PC-9 (cell line): ENCODE data around the gene CPLX4. TPM values are rescaled to one million over a fixed set of nuclear protein-coding genes. Genes with fewer than 3 reads are reported as not detected.

Experiments
- BruUV-seq: library from RNA; stranded (reverse); fragments of 400-500 nt; replicated peaks from 2 replicates; lab custom pipeline; 2021; lab: Mats Ljungman, UMichigan
- CTCF ChIA-PET: fragments of 300-600 bp; sonication (Branson Sonifier 250); formaldehyde crosslinking; loops from one replicate; lab custom pipeline; 2022; ENCODE audit warnings: antibody characterized with exemption; lab: Charles Lee
- POLR2A ChIA-PET: fragments of 300-600 bp; sonication (Branson Sonifier 250); formaldehyde crosslinking; loops from one replicate; lab custom pipeline; 2022; ENCODE audit warnings: antibody characterized with exemption; ENCODE audit not compliant: unreplicated experiment; lab: Charles Lee
- DNase-seq, 2 experiments: peaks; one replicate each; pipeline versions ENCODE4 v3.0.0 to v3.0.0-alpha.2; 2015 to 2022; ENCODE audit warnings: mixed read lengths in 1 of 2
- H2AFZ ChIP-seq: fragments of 200-600 bp; sonication (generic); 2 replicates; pipeline ENCODE4 v1.8.1; 2017; ENCODE audit warnings: antibody characterized with exemption
- H3F3A ChIP-seq: fragments of 200-600 bp; sonication (generic); 2 replicates; pipeline ENCODE4 v1.8.1; 2017; ENCODE audit warnings: antibody characterized with exemption, mild to moderate bottlenecking, low read depth; ENCODE audit not compliant: insufficient read depth
- H3K27ac ChIP-seq: fragments of 200-600 bp; sonication (generic); 2 replicates; pipeline ENCODE4 v1.6.1; 2016; ENCODE audit warnings: mixed run types
- H3K27me3 ChIP-seq: fragments of 200-600 bp; sonication (generic); 2 replicates; pipeline ENCODE4 v1.6.1; 2016; ENCODE audit warnings: low read depth, mixed run types; ENCODE audit not compliant: insufficient read depth
- H3K36me3 ChIP-seq: fragments of 200-600 bp; sonication (generic); 2 replicates; pipeline ENCODE4 v1.6.1; 2016; ENCODE audit warnings: low read depth, mixed run types
- H3K4me1 ChIP-seq: fragments of 200-600 bp; sonication (generic); replicated peaks from 2 replicates; pipeline ENCODE4 v1.6.1; 2016; ENCODE audit warnings: mixed run types; ENCODE audit not compliant: insufficient read depth
- H3K4me2 ChIP-seq: fragments of 200-600 bp; sonication (generic); 2 replicates; pipeline ENCODE4 v1.6.1; 2017; ENCODE audit warnings: mixed run types
- H3K4me3 ChIP-seq: fragments of 200-600 bp; sonication (generic); 2 replicates; pipeline ENCODE4 v1.6.1; 2016; ENCODE audit warnings: mixed run types
- H3K79me2 ChIP-seq: fragments of 200-600 bp; sonication (generic); 2 replicates; pipeline ENCODE4 v1.6.1; 2017; ENCODE audit warnings: low read depth, mixed run types
- H3K9me2 ChIP-seq: fragments of 200-600 bp; sonication (generic); 2 replicates; pipeline ENCODE4 v1.8.1; 2017; ENCODE audit warnings: mild to moderate bottlenecking; ENCODE audit not compliant: insufficient read depth
- H3K9me3 ChIP-seq: fragments of 200-600 bp; sonication (generic); 2 replicates; pipeline ENCODE4 v1.8.1; 2016; ENCODE audit warnings: low read depth; ENCODE audit not compliant: insufficient read depth
- H4K20me1 ChIP-seq: fragments of 200-600 bp; sonication (generic); 2 replicates; pipeline ENCODE4 v1.8.1; 2017; ENCODE audit not compliant: insufficient read depth
- CTCF ChIP-seq: fragments of 200-600 bp; sonication (generic); conservative IDR thresholded peaks from 2 replicates; pipeline ENCODE4 v1.6.1; 2017; ENCODE audit warnings: mixed run types, antibody characterized with exemption, mild to moderate bottlenecking, moderate library complexity
- EZH2 ChIP-seq: fragments of 200-600 bp; sonication (generic); IDR thresholded peaks from 2 replicates; pipeline ENCODE4 v1.8.0; 2017; ENCODE audit warnings: antibody characterized with exemption, low read depth
- intact Hi-C: fragments of 100-400 bp; cut with micrococcal nuclease; formaldehyde crosslinking; loops from one replicate; pipeline ENCODE4 v1.10.0; 2022; ENCODE audit not compliant: unreplicated experiment
- total RNA-seq: library from RNA; stranded (reverse); gene quantifications from 2 replicates; pipeline ENCODE4 v1.2.3, GENCODE V29; 2021

CPLX4 gene
- total RNA-seq, 1 experiment from 2014 or later = not detected

- no peak for TF ChIP-seq CTCF
- no peak for TF ChIP-seq EZH2
- Histone ChIP-seq H4K20me1 (0 out of 2 replicates have a peak, but pooled peaks cover 5% of the 10 kb centered on the region), H3K36me3 (peaks cover 38% of the 10 kb centered on the region), H3F3A (no peaks in the 10 kb centered on the region; the same call in 1 of the 2 replicates), H3K4me1 (no peaks in the 10 kb centered on the region), H3K9me3 (no peaks in the 10 kb centered on the region), H3K27ac (no peak overlapping the region), H2AFZ (no peak overlapping the region), H3K4me2 (no peak overlapping the region), H3K27me3 (no peaks in the 10 kb centered on the region), H3K79me2 (no peaks in the 10 kb centered on the region), H3K9me2 (no peaks in the 10 kb centered on the region), H3K4me3 (no peak overlapping the region)
- no TSS peak for BruUV-seq
- intact Hi-C loops = no loop called here
- DNase-seq = no peak
- POLR2A ChIA-PET = interaction anchor here (0.6 kb wide), 1 partner anchor 9 kb away, joined by 3 read pairs; no protein-coding TSS in a partner anchor
- CTCF ChIA-PET = no interaction called here
Measured at GRCh38 chr18:59328683-59329082, 10.2 kb upstream of the CPLX4 start.

GRCh38 chr18:59325965-59326364 lies 7.5 kb upstream of the CPLX4 start:
- ChIA-PET CTCF (no interaction called here), POLR2A (interaction anchor here (0.5 kb wide), 1 partner anchor 26 kb away, joined by 3 read pairs; no protein-coding TSS in a partner anchor)
- H3K27me3 ChIP-seq = no peaks in the 10 kb centered on the region
- no peaks in the 10 kb centered on the region for H3K79me2 ChIP-seq
- no peak for TF ChIP-seq EZH2
- no peak for TF ChIP-seq CTCF
- no peak overlapping the region for H3K4me2 ChIP-seq
- intact Hi-C loops = no loop called here
- H3K4me3 ChIP-seq = no peak overlapping the region
- H3K36me3 ChIP-seq = peaks cover 21% of the 10 kb centered on the region
- no peaks in the 10 kb centered on the region for H3K4me1 ChIP-seq
- no peaks in the 10 kb centered on the region for H4K20me1 ChIP-seq
- DNase-seq = no peak
- no peaks in the 10 kb centered on the region for H3K9me3 ChIP-seq
- no TSS peak for BruUV-seq
- H3K27ac ChIP-seq = no peak overlapping the region
- no peaks in the 10 kb centered on the region for H3K9me2 ChIP-seq
- H3F3A ChIP-seq = no peaks in the 10 kb centered on the region; the same call in 1 of the 2 replicates
- no peak overlapping the region for H2AFZ ChIP-seq

GRCh38 chr18:59324623-59324971 lies 6.1 kb upstream of the CPLX4 start:
- Histone ChIP-seq H3K36me3 (peaks cover 15% of the 10 kb centered on the region), H3K4me2 (no peak overlapping the region), H3K4me1 (no peaks in the 10 kb centered on the region), H3K79me2 (no peaks in the 10 kb centered on the region), H3K9me3 (no peaks in the 10 kb centered on the region), H3K9me2 (no peaks in the 10 kb centered on the region), H3F3A (no peaks in the 10 kb centered on the region), H3K4me3 (no peak overlapping the region), H3K27me3 (no peaks in the 10 kb centered on the region), H3K27ac (no peak overlapping the region), H4K20me1 (no peaks in the 10 kb centered on the region), H2AFZ (no peak overlapping the region)
- no peak for DNase-seq
- CTCF ChIA-PET = no interaction called here
- intact Hi-C loops = no loop called here
- POLR2A ChIA-PET = no interaction called here
- no peak for TF ChIP-seq EZH2
- TF ChIP-seq CTCF = no peak
- BruUV-seq = no TSS peak
